ENCODE results near the gene HERPUD2.

DNA sequence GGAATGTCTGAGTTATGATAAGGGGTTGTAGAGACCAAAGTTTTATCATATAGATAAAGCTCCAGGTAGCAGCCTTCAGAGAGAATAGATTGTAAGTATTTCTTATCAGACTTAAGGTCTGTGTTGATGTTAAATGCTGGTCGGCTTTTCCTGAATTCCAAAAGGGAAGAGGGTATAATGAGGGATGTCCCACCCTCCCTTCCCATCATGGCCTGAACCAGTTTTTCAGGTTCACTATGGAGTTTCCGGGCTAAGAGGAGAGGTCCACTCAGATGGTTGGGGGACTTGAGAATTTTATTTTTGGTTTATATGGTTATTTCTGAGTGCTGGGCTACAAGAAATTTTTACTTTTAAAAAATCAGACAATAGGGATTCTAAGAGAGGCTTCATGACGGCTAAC lies 45.2 kb downstream of the HERPUD2 start:
- no peak for TF ChIP-seq RAD21 (IDR thresholded peaks at IDR 0.05 in 1 of 2, conservative IDR thresholded peaks at IDR 0.05 in 1 of 2; ENCODE audit: low read depth in 2 of 2, low read length in 2 of 2)
- TF ChIP-seq JUN (IDR thresholded peaks at IDR 0.05; ENCODE audit: low read depth, low read length): no peak
- no peak for TF ChIP-seq RNF2 (IDR thresholded peaks at IDR 0.05; ENCODE audit: borderline replicate concordance, low read depth, low read length, missing control alignments, poor library complexity, severe bottlenecking)
- TF ChIP-seq, protein P1, sequence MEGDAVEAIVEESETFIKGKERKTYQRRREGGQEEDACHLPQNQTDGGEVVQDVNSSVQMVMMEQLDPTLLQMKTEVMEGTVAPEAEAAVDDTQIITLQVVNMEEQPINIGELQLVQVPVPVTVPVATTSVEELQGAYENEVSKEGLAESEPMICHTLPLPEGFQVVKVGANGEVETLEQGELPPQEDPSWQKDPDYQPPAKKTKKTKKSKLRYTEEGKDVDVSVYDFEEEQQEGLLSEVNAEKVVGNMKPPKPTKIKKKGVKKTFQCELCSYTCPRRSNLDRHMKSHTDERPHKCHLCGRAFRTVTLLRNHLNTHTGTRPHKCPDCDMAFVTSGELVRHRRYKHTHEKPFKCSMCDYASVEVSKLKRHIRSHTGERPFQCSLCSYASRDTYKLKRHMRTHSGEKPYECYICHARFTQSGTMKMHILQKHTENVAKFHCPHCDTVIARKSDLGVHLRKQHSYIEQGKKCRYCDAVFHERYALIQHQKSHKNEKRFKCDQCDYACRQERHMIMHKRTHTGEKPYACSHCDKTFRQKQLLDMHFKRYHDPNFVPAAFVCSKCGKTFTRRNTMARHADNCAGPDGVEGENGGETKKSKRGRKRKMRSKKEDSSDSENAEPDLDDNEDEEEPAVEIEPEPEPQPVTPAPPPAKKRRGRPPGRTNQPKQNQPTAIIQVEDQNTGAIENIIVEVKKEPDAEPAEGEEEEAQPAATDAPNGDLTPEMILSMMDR (IDR thresholded peaks at IDR 0.05; ENCODE audit: control extremely low read depth in 1 of 3, insufficient read depth in 1 of 3, low read depth in 1 of 3, low read length in 3 of 3): no peak
- TF ChIP-seq, protein P2, sequence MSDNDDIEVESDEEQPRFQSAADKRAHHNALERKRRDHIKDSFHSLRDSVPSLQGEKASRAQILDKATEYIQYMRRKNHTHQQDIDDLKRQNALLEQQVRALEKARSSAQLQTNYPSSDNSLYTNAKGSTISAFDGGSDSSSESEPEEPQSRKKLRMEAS (IDR thresholded peaks at IDR 0.05): no peak
- TF ChIP-seq, protein P3, sequence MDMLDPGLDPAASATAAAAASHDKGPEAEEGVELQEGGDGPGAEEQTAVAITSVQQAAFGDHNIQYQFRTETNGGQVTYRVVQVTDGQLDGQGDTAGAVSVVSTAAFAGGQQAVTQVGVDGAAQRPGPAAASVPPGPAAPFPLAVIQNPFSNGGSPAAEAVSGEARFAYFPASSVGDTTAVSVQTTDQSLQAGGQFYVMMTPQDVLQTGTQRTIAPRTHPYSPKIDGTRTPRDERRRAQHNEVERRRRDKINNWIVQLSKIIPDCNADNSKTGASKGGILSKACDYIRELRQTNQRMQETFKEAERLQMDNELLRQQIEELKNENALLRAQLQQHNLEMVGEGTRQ (IDR thresholded peaks at IDR 0.05; ENCODE audit: low read length): no peak
- no peak for TF ChIP-seq KDM1A (IDR thresholded peaks at IDR 0.05; ENCODE audit: borderline replicate concordance, low read length)
- TF ChIP-seq POLR2AphosphoS5 (IDR thresholded peaks at IDR 0.05; ENCODE audit: low read depth, low read length): no peak

All from H1 (cell line).